DOHH2 (cell line): Measurements from ENCODE around the gene GRIN2A.

Experiments
- H3F3A ChIP-seq: fragments of 200-600 bp; sonication (generic), shearing (Covaris generic); 2 replicates; pipeline ENCODE4 v1.6.0; 2016; ENCODE audit warnings: antibody characterized with exemption, mild to moderate bottlenecking; ENCODE audit not compliant: control insufficient read depth, insufficient read depth
- H3K27ac ChIP-seq: fragments of 200-600 bp; sonication (generic); 2 replicates; pipeline ENCODE4 v1.5.1; 2014; ENCODE audit warnings: low read depth, mild to moderate bottlenecking, low read length, moderate library complexity
- H3K27me3 ChIP-seq: fragments of 200-600 bp; sonication (generic); 2 replicates; pipeline ENCODE4 v1.6.1; 2014; ENCODE audit warnings: mild to moderate bottlenecking, low read length, mixed read lengths; ENCODE audit not compliant: control insufficient read depth
- H3K36me3 ChIP-seq: fragments of 200-600 bp; sonication (generic); 2 replicates; pipeline ENCODE4 v1.6.1; 2014; ENCODE audit warnings: mild to moderate bottlenecking, low read length, moderate library complexity, mixed read lengths; ENCODE audit not compliant: control insufficient read depth
- H3K4me1 ChIP-seq: fragments of 200-600 bp; sonication (generic); 2 replicates; pipeline ENCODE4 v1.6.1; 2014; ENCODE audit warnings: mild to moderate bottlenecking, low read length, mixed read lengths; ENCODE audit not compliant: control insufficient read depth
- H3K4me2 ChIP-seq: fragments of 200-600 bp; sonication (generic); 2 replicates; pipeline ENCODE4 v1.6.0; 2014; ENCODE audit warnings: mild to moderate bottlenecking, low read length, moderate library complexity
- H3K4me3 ChIP-seq: fragments of 200-600 bp; sonication (generic); 2 replicates; pipeline ENCODE4 v1.5.1; 2014; ENCODE audit warnings: mild to moderate bottlenecking, low read length, mixed read lengths
- H3K79me2 ChIP-seq: fragments of 200-600 bp; sonication (generic); 2 replicates; pipeline ENCODE4 v1.6.1; 2014; ENCODE audit warnings: mild to moderate bottlenecking, low read length, mixed read lengths; ENCODE audit not compliant: control insufficient read depth
- H3K9me2 ChIP-seq: fragments of 200-600 bp; sonication (generic); replicated peaks from 2 replicates; pipeline ENCODE4 v1.6.1; 2014; ENCODE audit warnings: mild to moderate bottlenecking, low read length, mixed read lengths; ENCODE audit not compliant: control insufficient read depth
- H3K9me3 ChIP-seq: fragments of 200-600 bp; sonication (generic); 2 replicates; pipeline ENCODE4 v1.6.1; 2014; ENCODE audit warnings: antibody characterized with exemption, low read length, mixed read lengths; ENCODE audit not compliant: control insufficient read depth, insufficient read depth
- H4K20me1 ChIP-seq: fragments of 200-600 bp; sonication (generic); 2 replicates; pipeline ENCODE4 v1.6.0; 2014; ENCODE audit warnings: low read depth, mild to moderate bottlenecking, antibody characterized with exemption, low read length, moderate library complexity; ENCODE audit not compliant: control insufficient read depth, insufficient read depth
- EZH2phosphoT487 ChIP-seq: fragments of 200-600 bp; sonication (generic); IDR thresholded peaks from 2 replicates; pipeline ENCODE4 v1.6.1; 2017; ENCODE audit warnings: borderline replicate concordance, mild to moderate bottlenecking, antibody characterized with exemption, low read length, moderate library complexity, mixed read lengths
- TF ChIP-seq, protein P1 (sequence below): fragments of 200-600 bp; sonication (generic); IDR thresholded peaks from one replicate; pipeline ENCODE4 v1.5.1; 2014; ENCODE audit warnings: antibody characterized with exemption, mild to moderate bottlenecking, low read depth, low read length; ENCODE audit not compliant: poor library complexity, severe bottlenecking

Gene GRIN2A

GRCh38 chr16:9807302-9807701 is 374.9 kb downstream of the GRIN2A start:
- H3K9me3 ChIP-seq = no peaks in the 10 kb centered on the region
- H3K36me3 ChIP-seq = no peaks in the 10 kb centered on the region
- no peaks in the 10 kb centered on the region for H3F3A ChIP-seq
- no peaks in the 10 kb centered on the region for H4K20me1 ChIP-seq
- no peaks in the 10 kb centered on the region for H3K27me3 ChIP-seq
- H3K4me3 ChIP-seq = no peak overlapping the region
- H3K9me2 ChIP-seq = no peaks in the 10 kb centered on the region
- no peak overlapping the region for H3K4me2 ChIP-seq
- no peaks in the 10 kb centered on the region for H3K79me2 ChIP-seq
- TF ChIP-seq EZH2phosphoT487 = no peak
- TF ChIP-seq, protein P1, sequence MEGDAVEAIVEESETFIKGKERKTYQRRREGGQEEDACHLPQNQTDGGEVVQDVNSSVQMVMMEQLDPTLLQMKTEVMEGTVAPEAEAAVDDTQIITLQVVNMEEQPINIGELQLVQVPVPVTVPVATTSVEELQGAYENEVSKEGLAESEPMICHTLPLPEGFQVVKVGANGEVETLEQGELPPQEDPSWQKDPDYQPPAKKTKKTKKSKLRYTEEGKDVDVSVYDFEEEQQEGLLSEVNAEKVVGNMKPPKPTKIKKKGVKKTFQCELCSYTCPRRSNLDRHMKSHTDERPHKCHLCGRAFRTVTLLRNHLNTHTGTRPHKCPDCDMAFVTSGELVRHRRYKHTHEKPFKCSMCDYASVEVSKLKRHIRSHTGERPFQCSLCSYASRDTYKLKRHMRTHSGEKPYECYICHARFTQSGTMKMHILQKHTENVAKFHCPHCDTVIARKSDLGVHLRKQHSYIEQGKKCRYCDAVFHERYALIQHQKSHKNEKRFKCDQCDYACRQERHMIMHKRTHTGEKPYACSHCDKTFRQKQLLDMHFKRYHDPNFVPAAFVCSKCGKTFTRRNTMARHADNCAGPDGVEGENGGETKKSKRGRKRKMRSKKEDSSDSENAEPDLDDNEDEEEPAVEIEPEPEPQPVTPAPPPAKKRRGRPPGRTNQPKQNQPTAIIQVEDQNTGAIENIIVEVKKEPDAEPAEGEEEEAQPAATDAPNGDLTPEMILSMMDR = no peak
- no peak overlapping the region for H3K27ac ChIP-seq
- no peaks in the 10 kb centered on the region for H3K4me1 ChIP-seq

GRCh38 chr16:9805109-9805508 is 377.1 kb downstream of the GRIN2A start:
- TF ChIP-seq EZH2phosphoT487 = no peak
- TF ChIP-seq, protein P1 = no peak
- Histone ChIP-seq H3K4me1 (no peaks in the 10 kb centered on the region), H3K4me2 (no peak overlapping the region), H3K79me2 (no peaks in the 10 kb centered on the region), H3K9me2 (no peaks in the 10 kb centered on the region), H3K27ac (no peak overlapping the region), H3F3A (no peaks in the 10 kb centered on the region), H4K20me1 (no peaks in the 10 kb centered on the region), H3K4me3 (no peak overlapping the region), H3K27me3 (no peaks in the 10 kb centered on the region), H3K9me3 (no peaks in the 10 kb centered on the region), H3K36me3 (no peaks in the 10 kb centered on the region)

DNA sequence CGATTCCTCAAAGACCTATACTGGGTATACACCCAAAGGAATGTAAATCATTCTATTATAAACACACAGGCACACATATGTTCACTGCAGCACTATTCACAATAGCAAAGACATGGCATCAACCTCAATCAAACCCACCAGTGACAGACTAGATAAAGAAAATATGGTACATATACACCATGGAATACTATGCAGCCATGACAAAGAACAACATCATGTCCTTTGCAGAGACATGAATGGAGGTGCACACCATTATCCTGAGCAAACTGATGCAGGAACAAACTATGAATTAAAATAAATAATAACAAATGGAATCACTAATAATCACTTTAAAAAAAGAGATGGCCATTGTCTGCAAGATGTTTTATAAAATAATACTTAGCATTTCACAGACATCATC is 380.1 kb downstream of the GRIN2A start:
- TF ChIP-seq, protein P1 = no peak
- no peak for TF ChIP-seq EZH2phosphoT487
- Histone ChIP-seq H3K79me2 (no peaks in the 10 kb centered on the region), H3K4me3 (no peak overlapping the region), H3K27ac (no peak overlapping the region), H4K20me1 (no peaks in the 10 kb centered on the region), H3F3A (no peaks in the 10 kb centered on the region), H3K9me3 (no peaks in the 10 kb centered on the region), H3K36me3 (no peaks in the 10 kb centered on the region), H3K27me3 (no peaks in the 10 kb centered on the region), H3K4me2 (no peak overlapping the region), H3K9me2 (no peaks in the 10 kb centered on the region), H3K4me1 (no peaks in the 10 kb centered on the region)

- no peak overlapping the region for H3K4me3 ChIP-seq
- H3K27me3 ChIP-seq = no peaks in the 10 kb centered on the region
- H3K36me3 ChIP-seq = no peaks in the 10 kb centered on the region
- H3K4me1 ChIP-seq = no peaks in the 10 kb centered on the region
- H3K9me3 ChIP-seq = no peaks in the 10 kb centered on the region
- H3K4me2 ChIP-seq = no peak overlapping the region
- TF ChIP-seq, protein P1 = no peak
- TF ChIP-seq EZH2phosphoT487 = no peak
- H3F3A ChIP-seq = no peaks in the 10 kb centered on the region
- H3K9me2 ChIP-seq = no peaks in the 10 kb centered on the region
- H3K27ac ChIP-seq = no peak overlapping the region
- no peaks in the 10 kb centered on the region for H4K20me1 ChIP-seq
- H3K79me2 ChIP-seq = no peaks in the 10 kb centered on the region
These were observed 380.6 kb downstream of the GRIN2A start for GRCh38 chr16:9801651-9802050.
